ENCODE results near the gene SH3PXD2B. TPM values are rescaled to one million over a fixed set of nuclear protein-coding genes. Genes with fewer than 3 reads are reported as not detected.

SH3PXD2B gene
- polyA plus RNA-seq, 1 donor, result 11.0 TPM

DNA sequence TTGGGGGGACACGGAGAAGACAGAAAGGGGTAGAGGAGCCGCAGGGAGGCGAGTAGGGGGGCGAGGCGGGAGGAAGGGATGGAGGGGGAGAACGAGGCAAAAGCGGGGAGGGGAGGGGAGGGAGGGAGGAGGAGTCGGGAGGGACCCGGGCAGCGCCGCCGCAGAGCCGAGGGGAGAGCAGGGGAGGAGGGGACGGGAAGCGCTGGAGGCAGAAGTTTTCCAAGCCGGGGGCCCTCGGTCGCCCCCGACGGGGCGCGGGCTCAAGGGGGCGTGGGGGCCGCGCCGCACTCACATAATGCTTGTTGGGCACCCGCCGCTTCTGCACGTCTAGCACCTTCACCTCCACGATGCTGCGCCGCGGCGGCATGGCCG lies 353 bp downstream of the SH3PXD2B start:
- H3K4me1 ChIP-seq (ENCODE audit: control insufficient read depth, insufficient read depth, low read length), result peaks cover 25% of the 10 kb centered on the region
- H3K27me3 ChIP-seq (ENCODE audit: control insufficient read depth, insufficient read depth, low read length), result no peaks in the 10 kb centered on the region
- DNase-seq, result no peak
- WGBS (ENCODE audit: insufficient coverage, low lambda C conversion rate), result no CpG with 5 or more reads among the region's 35 CpGs
- no peaks in the 10 kb centered on the region for H3K9me3 ChIP-seq (ENCODE audit: control insufficient read depth, low read depth, low read length)
- peak overlapping the region; percentile 41 for H3K27ac ChIP-seq (ENCODE audit: low read length)
- H3K4me3 ChIP-seq (ENCODE audit: low read length), result peak overlapping the region; percentile 69
- H3K36me3 ChIP-seq (ENCODE audit: control insufficient read depth, insufficient read depth, low read length), result no peaks in the 10 kb centered on the region

DNA sequence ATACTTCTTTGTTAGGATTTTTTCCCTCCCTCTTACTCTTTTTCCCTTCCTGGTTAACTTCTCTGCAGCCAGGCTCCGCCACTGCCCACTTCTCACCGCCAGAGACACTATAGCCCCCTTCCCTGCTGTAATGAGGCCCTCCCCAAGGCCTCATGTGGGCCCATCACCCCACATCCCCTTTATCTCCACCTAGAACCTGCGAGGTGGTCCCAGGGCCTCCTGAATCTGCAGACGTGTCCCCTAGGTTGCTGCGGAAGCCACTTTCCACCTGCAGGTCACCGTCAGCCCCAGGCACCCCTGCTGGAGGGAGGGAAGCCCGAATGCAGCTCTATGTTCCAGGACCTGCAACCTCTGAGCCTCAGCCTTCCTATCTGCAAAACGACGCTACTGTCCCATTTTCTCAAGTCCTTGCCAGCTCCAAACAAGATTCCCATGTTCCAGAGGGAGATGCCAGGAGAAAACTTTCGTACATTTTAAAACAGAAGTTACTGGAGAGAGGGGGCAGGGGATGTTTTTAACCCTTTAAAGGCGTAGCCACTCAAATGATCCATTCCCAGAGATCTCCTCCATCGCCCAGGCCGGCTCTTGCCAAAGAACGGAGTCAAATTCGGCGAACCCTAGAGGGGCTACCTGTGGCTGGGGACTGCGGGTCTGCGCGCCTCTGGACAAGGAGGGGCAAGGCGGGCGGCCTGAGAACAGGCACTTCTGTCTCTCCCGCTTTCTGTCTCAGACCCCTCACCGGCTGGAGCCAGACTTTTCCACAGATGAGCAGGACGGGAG lies 929 bp downstream of the SH3PXD2B start:
- Histone ChIP-seq H3K27me3 (ENCODE audit: control insufficient read depth, insufficient read depth, low read length) (no peaks in the 10 kb centered on the region), H3K4me3 (ENCODE audit: low read length) (peak overlapping the region; percentile 69), H3K4me1 (ENCODE audit: control insufficient read depth, insufficient read depth, low read length) (peaks cover 25% of the 10 kb centered on the region), H3K27ac (ENCODE audit: low read length) (peak overlapping the region; percentile 41), H3K36me3 (ENCODE audit: control insufficient read depth, insufficient read depth, low read length) (no peaks in the 10 kb centered on the region), H3K9me3 (ENCODE audit: control insufficient read depth, low read depth, low read length) (no peaks in the 10 kb centered on the region)
- WGBS (ENCODE audit: insufficient coverage, low lambda C conversion rate), result 0% methylated on average over 2 of the region's 24 CpGs
- DNase-seq, result peak; percentile 60 to 77

DNA sequence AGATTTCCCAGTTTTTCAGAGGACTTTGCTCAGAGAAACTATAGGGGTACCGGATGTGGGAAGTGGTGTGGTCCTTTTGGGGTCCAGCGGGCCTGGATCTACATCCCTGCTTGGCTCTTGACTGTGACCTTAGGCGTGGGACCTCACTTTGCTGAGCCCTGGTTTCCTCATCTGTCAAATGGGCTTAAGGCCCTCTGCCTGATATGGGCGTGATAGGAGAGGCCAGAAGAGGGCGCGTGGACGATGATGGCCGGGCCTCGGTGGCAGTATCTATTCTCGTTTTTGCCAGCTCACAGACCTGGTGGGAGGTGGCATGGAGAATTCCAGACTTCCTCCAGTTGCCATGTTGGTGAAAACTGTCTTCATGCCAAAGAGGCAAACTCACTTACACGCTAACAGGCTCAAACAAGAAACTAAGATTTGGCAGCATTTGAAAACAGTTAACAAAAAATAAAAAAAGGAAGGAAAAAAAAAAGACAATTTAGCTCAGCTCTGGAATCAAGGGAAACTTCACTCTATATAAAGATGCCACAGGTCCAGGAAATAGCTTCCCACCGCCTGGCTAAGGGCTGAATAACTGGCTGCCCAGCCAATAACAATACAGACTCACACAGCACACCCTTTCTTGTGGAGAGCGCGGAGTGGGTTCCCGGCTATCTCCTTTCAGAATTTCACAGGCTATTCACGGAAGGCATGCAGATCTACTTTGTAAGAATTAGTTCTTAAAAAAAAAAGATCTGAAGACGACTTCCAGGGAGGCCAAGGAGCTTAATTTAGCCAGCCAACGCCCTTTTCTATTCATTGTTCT lies 1.7 kb downstream of the SH3PXD2B start:
- H3K27ac ChIP-seq (ENCODE audit: low read length), result peak overlapping the region; percentile 41
- WGBS (ENCODE audit: insufficient coverage, low lambda C conversion rate), result 26% methylated on average over 4 of the region's 18 CpGs
- peak overlapping the region; percentile 69 for H3K4me3 ChIP-seq (ENCODE audit: low read length)
- H3K9me3 ChIP-seq (ENCODE audit: control insufficient read depth, low read depth, low read length), result no peaks in the 10 kb centered on the region
- DNase-seq, result no peak
- H3K36me3 ChIP-seq (ENCODE audit: control insufficient read depth, insufficient read depth, low read length), result peaks cover 2% of the 10 kb centered on the region
- peaks cover 25% of the 10 kb centered on the region for H3K4me1 ChIP-seq (ENCODE audit: control insufficient read depth, insufficient read depth, low read length)
- H3K27me3 ChIP-seq (ENCODE audit: control insufficient read depth, insufficient read depth, low read length), result no peaks in the 10 kb centered on the region

DNA sequence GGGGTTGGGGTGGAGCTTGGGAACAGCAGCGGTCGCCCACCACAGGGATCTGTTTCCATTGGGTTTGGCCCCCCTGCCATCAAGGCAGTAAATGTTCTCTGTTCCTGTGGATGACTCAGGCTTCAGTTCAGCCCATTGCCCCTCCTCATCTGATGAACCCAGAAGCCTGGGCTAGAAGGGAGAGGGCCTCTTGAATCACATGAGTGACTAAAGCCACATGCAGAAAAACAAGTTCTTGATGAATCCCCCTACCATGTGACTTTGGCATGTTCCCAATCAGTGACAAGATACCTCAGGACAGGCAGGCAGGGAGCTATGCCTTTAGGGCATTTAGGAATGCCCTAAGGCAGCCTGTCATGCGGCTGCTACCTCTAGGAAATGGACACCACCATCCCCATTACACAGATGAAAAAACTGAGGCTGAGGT lies 2.5 kb downstream of the SH3PXD2B start:
- no CpG with 5 or more reads among the region's 3 CpGs for WGBS (ENCODE audit: insufficient coverage, low lambda C conversion rate)
- peaks cover 2% of the 10 kb centered on the region for H3K36me3 ChIP-seq (ENCODE audit: control insufficient read depth, insufficient read depth, low read length)

DNA sequence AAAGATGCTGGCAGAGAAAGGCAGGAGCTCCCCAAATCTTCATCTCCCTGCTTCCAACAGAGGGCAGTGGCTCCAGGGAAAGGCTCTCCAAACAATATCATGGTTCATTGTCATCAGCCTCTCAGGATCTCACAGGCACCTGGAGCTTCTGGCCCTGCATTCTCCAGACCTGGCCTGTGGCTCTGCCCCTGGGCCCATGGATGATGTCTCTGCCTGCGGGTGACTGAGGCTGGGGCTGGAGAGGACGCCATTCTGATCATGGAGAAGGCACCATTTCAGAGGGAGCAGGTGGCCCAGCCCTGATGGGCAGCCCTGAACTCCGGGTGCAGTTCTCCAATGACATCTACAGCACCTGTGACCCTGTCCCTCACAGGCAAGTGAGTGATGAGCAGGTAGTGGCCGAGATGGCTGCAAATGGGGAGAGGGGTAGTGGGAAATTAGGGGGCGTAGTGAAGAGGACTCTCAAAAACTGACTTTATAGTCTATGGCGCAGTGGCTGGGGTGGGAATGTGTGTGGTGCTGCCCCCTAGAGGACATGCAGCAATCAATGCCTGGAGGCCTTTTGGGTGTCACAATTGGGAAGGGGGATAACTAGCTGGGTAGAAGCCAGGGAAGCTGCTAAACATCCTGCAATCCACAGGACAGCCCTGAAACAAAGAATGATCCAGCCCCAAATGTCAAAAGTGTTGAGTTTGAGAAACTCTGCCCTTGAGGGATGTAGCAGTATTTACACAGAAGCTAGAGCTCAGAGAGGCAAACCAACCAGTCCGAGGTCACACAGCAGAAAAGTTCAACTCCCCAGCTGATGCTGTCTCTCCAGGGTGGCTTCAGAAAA lies 3.2 kb downstream of the SH3PXD2B start:
- no CpG with 5 or more reads among the region's 7 CpGs for WGBS (ENCODE audit: insufficient coverage, low lambda C conversion rate)
- peak in 1 of 2 donors; percentile 22 for DNase-seq
- Histone ChIP-seq H3K36me3 (ENCODE audit: control insufficient read depth, insufficient read depth, low read length) (peaks cover 2% of the 10 kb centered on the region), H3K4me1 (ENCODE audit: control insufficient read depth, insufficient read depth, low read length) (peaks cover 25% of the 10 kb centered on the region), H3K27me3 (ENCODE audit: control insufficient read depth, insufficient read depth, low read length) (no peaks in the 10 kb centered on the region), H3K9me3 (ENCODE audit: control insufficient read depth, low read depth, low read length) (no peaks in the 10 kb centered on the region), H3K27ac (ENCODE audit: low read length) (no peak overlapping the region), H3K4me3 (ENCODE audit: low read length) (no peak overlapping the region)

More for the DNA sequence above, 2.5 kb downstream of the SH3PXD2B start:
- H3K27me3 ChIP-seq (ENCODE audit: control insufficient read depth, insufficient read depth, low read length), result no peaks in the 10 kb centered on the region
- no peak overlapping the region for H3K27ac ChIP-seq (ENCODE audit: low read length)
- H3K4me3 ChIP-seq (ENCODE audit: low read length), result no peak overlapping the region
- peaks cover 25% of the 10 kb centered on the region for H3K4me1 ChIP-seq (ENCODE audit: control insufficient read depth, insufficient read depth, low read length)
- DNase-seq, result peak; percentile 40 to 64
- no peaks in the 10 kb centered on the region for H3K9me3 ChIP-seq (ENCODE audit: control insufficient read depth, low read depth, low read length)

DNA sequence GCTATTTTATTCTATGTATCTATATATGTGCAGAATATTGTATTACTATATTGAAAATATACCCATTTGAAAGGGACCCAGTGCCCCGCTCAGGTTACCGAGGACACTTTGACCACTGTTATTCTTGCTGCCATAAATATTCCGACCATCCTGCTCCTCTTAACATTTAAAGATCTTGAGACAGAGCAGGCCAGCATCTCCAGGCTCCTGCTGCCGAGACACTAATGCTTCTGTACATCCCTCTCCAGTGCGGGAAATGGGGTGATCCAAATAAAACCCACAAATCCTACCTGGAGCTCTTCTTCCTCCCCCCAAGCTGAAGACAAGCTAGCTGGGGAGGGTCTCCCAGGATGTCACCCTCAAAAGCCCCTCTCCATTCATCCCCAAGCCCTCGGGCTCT lies 3.9 kb downstream of the SH3PXD2B start:
- H3K27me3 ChIP-seq (ENCODE audit: control insufficient read depth, insufficient read depth, low read length), result no peaks in the 10 kb centered on the region
- no peak for DNase-seq
- H3K36me3 ChIP-seq (ENCODE audit: control insufficient read depth, insufficient read depth, low read length), result peaks cover 2% of the 10 kb centered on the region
- no peak overlapping the region for H3K4me3 ChIP-seq (ENCODE audit: low read length)
- H3K4me1 ChIP-seq (ENCODE audit: control insufficient read depth, insufficient read depth, low read length), result peaks cover 23% of the 10 kb centered on the region
- no CpG with 5 or more reads among the region's 6 CpGs for WGBS (ENCODE audit: insufficient coverage, low lambda C conversion rate)
- H3K9me3 ChIP-seq (ENCODE audit: control insufficient read depth, low read depth, low read length), result no peaks in the 10 kb centered on the region
- no peak overlapping the region for H3K27ac ChIP-seq (ENCODE audit: low read length)

DNA sequence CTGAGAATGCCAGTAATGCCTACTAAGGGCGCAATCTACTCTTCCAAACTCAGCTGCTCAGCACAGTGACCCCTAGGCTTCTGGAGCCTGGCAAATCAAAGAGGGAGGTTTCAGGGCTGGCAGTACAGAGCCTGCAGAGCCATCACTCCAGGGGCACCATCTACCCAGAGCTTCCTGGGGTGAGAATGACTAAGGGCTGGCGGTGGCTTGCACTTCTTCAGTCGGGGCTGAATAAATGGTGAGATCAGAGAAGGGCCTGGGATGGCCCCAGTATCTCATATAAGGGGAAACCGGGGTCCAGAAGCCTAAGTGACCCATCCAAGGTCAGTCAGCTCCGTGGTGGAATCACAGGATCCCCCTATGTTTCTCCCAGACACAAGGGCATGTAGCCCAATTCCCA lies 5.3 kb downstream of the SH3PXD2B start:
- peaks cover 20% of the 10 kb centered on the region for H3K4me1 ChIP-seq (ENCODE audit: control insufficient read depth, insufficient read depth, low read length)
- no peak overlapping the region for H3K27ac ChIP-seq (ENCODE audit: low read length)
- H3K36me3 ChIP-seq (ENCODE audit: control insufficient read depth, insufficient read depth, low read length), result peaks cover 2% of the 10 kb centered on the region
- DNase-seq, result no peak
- H3K4me3 ChIP-seq (ENCODE audit: low read length), result no peak overlapping the region
- WGBS (ENCODE audit: insufficient coverage, low lambda C conversion rate), result no CpG with 5 or more reads among the region's 5 CpGs
- no peaks in the 10 kb centered on the region for H3K9me3 ChIP-seq (ENCODE audit: control insufficient read depth, low read depth, low read length)
- H3K27me3 ChIP-seq (ENCODE audit: control insufficient read depth, insufficient read depth, low read length), result no peaks in the 10 kb centered on the region

DNA sequence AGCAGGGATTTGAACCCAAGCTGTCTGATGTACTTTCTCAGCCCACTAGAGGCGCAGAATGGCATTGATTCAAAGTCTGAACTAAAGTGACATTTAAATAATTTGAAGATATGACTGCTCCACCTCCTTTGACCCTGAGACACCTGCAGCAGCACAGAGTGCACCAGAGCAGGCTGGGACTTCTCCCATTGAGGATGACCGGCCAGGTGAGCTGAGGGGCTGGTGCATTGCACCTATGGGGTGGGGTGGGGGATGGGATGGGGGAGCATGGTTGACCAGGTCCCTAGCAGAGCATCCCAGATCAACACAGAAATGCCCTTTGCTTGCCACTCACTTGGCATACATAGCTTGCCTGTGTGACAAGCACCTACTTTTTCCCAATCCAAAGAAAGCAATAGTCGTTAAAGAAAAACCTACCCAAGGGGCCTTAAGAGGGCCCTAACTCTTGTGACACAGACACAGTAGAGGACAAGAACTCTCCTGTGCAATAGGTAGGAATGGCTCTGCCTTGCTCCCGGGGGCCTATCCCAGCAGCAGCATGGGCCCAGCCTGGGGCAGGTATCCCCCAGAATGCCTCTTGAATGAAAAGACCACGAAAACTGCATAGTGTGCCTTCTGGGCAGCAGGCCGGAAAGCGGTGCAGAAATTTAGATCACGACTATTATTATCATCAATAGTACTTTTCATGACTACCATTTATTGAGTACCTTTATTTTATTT lies 6.5 kb downstream of the SH3PXD2B start:
- H3K4me3 ChIP-seq (ENCODE audit: low read length), result no peak overlapping the region
- no peaks in the 10 kb centered on the region for H3K27me3 ChIP-seq (ENCODE audit: control insufficient read depth, insufficient read depth, low read length)
- DNase-seq, result no peak
- peaks cover 12% of the 10 kb centered on the region for H3K4me1 ChIP-seq (ENCODE audit: control insufficient read depth, insufficient read depth, low read length)
- peaks cover 2% of the 10 kb centered on the region for H3K36me3 ChIP-seq (ENCODE audit: control insufficient read depth, insufficient read depth, low read length)
- WGBS (ENCODE audit: insufficient coverage, low lambda C conversion rate), result no CpG with 5 or more reads among the region's 8 CpGs
- H3K27ac ChIP-seq (ENCODE audit: low read length), result no peak overlapping the region
- H3K9me3 ChIP-seq (ENCODE audit: control insufficient read depth, low read depth, low read length), result no peaks in the 10 kb centered on the region

DNA sequence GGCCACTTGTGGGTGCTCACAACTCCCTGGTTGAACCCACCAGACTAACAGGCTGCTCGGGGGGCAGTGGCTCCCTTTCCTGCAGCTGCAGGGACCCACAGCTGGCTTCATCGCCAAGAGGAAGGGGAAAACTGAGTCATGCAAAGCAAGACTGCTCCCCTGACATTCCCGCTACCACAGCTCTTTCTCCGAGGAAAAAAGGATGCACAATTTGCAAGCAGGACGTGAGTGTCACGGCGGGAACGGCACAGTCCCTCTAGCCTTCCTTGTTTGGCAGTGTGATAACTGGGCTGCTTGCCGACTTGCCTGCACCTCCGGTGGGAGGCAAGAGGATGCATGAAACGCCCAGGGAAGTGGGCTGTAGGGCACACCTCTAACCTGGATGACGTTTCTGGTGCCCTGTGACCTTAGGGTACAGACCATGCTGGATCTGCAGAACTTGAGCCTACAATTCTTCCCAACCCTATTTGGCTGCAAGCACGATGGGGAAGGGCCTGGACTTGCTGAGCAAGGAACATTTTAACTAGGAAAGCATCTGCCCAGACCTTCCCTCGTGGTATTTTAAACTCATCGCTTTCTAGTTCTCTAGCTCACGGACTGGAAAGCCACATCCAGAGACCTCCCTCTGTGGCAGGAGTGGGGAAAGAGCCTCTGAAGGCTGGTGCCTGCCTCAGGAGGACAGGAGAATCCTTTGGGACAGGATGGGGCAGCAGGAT lies 7.8 kb downstream of the SH3PXD2B start:
- no CpG with 5 or more reads among the region's 16 CpGs for WGBS (ENCODE audit: insufficient coverage, low lambda C conversion rate)
- DNase-seq, result no peak
- Histone ChIP-seq H3K4me1 (ENCODE audit: control insufficient read depth, insufficient read depth, low read length) (peaks cover under 1% of the 10 kb centered on the region), H3K4me3 (ENCODE audit: low read length) (no peak overlapping the region), H3K27me3 (ENCODE audit: control insufficient read depth, insufficient read depth, low read length) (no peaks in the 10 kb centered on the region), H3K27ac (ENCODE audit: low read length) (no peak overlapping the region), H3K36me3 (ENCODE audit: control insufficient read depth, insufficient read depth, low read length) (peaks cover 2% of the 10 kb centered on the region), H3K9me3 (ENCODE audit: control insufficient read depth, low read depth, low read length) (no peaks in the 10 kb centered on the region)

All from large intestine (tissue), 3 donors.